ENCODE measurements around the gene STYX. TPM values are rescaled to one million over a fixed set of nuclear protein-coding genes. Genes with fewer than 3 reads are reported as not detected.

STYX gene
- total and polyA plus RNA-seq, 2 of the 8 experiments (the other 6 are each of a cell fraction or from before 2014, with no cell fraction given), result 8.3 to 29.0 TPM

GRCh38 chr14:52701223-52701622 lies 28.7 kb upstream of the STYX start:
- no peak overlapping the region for H2BK12ac ChIP-seq (ENCODE audit: low read depth, low read length)
- no peak overlapping the region for H4K91ac ChIP-seq (replicated peaks; ENCODE audit: insufficient read length, low read length)
- H2BK20ac ChIP-seq (ENCODE audit: low read length), result no peak overlapping the region
- H4K8ac ChIP-seq (ENCODE audit: extremely low read depth, insufficient read depth, low read length), result no peak overlapping the region
- H3K79me1 ChIP-seq (ENCODE audit: low read depth, low read length), result no peaks in the 10 kb centered on the region
- no peak overlapping the region for H3K18ac ChIP-seq (ENCODE audit: extremely low read depth, low read length)
- ChIA-PET CTCF (ENCODE audit: partially characterized antibody) (interaction anchor here (0.7 kb wide), 2 partner anchors 262 to 1085 kb away, joined by 3 read pairs; no protein-coding TSS in a partner anchor), POLR2A (ENCODE audit: partially characterized antibody) (no interaction called here)
- no peak overlapping the region for H3K23ac ChIP-seq (ENCODE audit: insufficient read length)
- H3K14ac ChIP-seq (ENCODE audit: insufficient read length), result no peak overlapping the region
- FAIRE-seq, result no peak
- no peak overlapping the region for H3K27ac ChIP-seq (ENCODE audit: low read depth, low read length)
- H3K23me2 ChIP-seq (ENCODE audit: low read depth, low read length), result no peaks in the 10 kb centered on the region
- no peaks in the 10 kb centered on the region for H3K9me3 ChIP-seq (ENCODE audit: insufficient read depth in 2 of 2, low read depth in 1 of 2, low read length in 1 of 2)
- no peaks in the 10 kb centered on the region for H3K4me1 ChIP-seq (replicated peaks in 1 of 4; ENCODE audit: control insufficient read depth in 3 of 4, insufficient read depth in 4 of 4, low read length in 3 of 4)
- no peaks in the 10 kb centered on the region for H3K79me2 ChIP-seq (ENCODE audit: control insufficient read depth in 1 of 2, insufficient read depth in 2 of 2, low read length in 2 of 2)
- H3K4me3 ChIP-seq (ENCODE audit: extremely low read depth in 1 of 4, insufficient read depth in 2 of 4, low read depth in 3 of 4, low read length in 4 of 4), result no peak overlapping the region
- H2AK5ac ChIP-seq (ENCODE audit: low read depth, low read length), result no peak overlapping the region
- H3K4me2 ChIP-seq (ENCODE audit: insufficient read depth in 1 of 2, low read depth in 2 of 2, low read length in 2 of 2), result no peak overlapping the region
- no peak overlapping the region for H2BK5ac ChIP-seq (ENCODE audit: low read depth, low read length)
- no peak overlapping the region for H4K5ac ChIP-seq (ENCODE audit: insufficient read length, low read depth, low read length)
- H2BK15ac ChIP-seq (ENCODE audit: low read length), result no peak overlapping the region
- no peak for DNase-seq (ENCODE audit: low read depth in 1 of 2, low spot score in 2 of 2)
- H2BK120ac ChIP-seq (replicated peaks; ENCODE audit: low read depth, low read length), result no peak overlapping the region
- 87% methylated on average over 3 of the region's 3 CpGs; no CpG with 5 or more reads in 1 of the 2 experiments for WGBS, 2 experiments (ENCODE audit: extremely low coverage in 1 of 2, insufficient coverage in 1 of 2, insufficient read length in 1 of 2, insufficient replicate concordance in 2 of 2, low coverage in 1 of 2, low lambda C conversion rate in 2 of 2, missing lambda C conversion rate in 1 of 2)
- H3K4ac ChIP-seq (replicated peaks; ENCODE audit: insufficient read length, low read depth, low read length), result no peak overlapping the region
- H2AFZ ChIP-seq (ENCODE audit: low read length), result no peak overlapping the region
- H3K56ac ChIP-seq (replicated peaks; ENCODE audit: insufficient read length, low read depth, low read length), result no peak overlapping the region
- H3K9ac ChIP-seq (replicated peaks in 1 of 4; ENCODE audit: extremely low read depth in 1 of 4, low read depth in 3 of 4, low read length in 3 of 4), result no peak overlapping the region
- H3K36me3 ChIP-seq (ENCODE audit: control insufficient read depth in 2 of 4, insufficient read depth in 4 of 4, low read length in 3 of 4), result no peaks in the 10 kb centered on the region
- no peaks in the 10 kb centered on the region for H3K27me3 ChIP-seq (replicated peaks in 1 of 4; ENCODE audit: control insufficient read depth in 3 of 4, extremely low read depth in 1 of 4, insufficient read depth in 3 of 4, low read length in 3 of 4)
- H4K20me1 ChIP-seq (replicated peaks in 1 of 2; ENCODE audit: control insufficient read depth in 1 of 2, insufficient read depth in 2 of 2, low read length in 2 of 2), result no peaks in the 10 kb centered on the region
- no peak for TF ChIP-seq HDAC2 (IDR thresholded peaks at IDR 0.05; ENCODE audit: borderline replicate concordance in 1 of 2, low read depth in 2 of 2, low read length in 2 of 2)

Data from H1 (cell line).